Right renal pelvis (tissue), 4 donors: ENCODE measurements around the gene CACNG1. TPM values are rescaled to one million over a fixed set of nuclear protein-coding genes. Genes with fewer than 3 reads are reported as not detected.

Experiments used
- DNase-seq, 4 donors: peaks; one replicate each; pipeline ENCODE4 v3.0.0-alpha.2; 2013; ENCODE audit warnings: low read depth in 4 of 4, low spot score in 3 of 4, missing footprints in 1 of 4
- polyA plus RNA-seq, 4 donors: library from polyadenylated mRNA; unstranded; fragments of 120-200 nt; gene quantifications; one replicate each; pipeline ENCODE4 v1.2.1, GENCODE V29; 2013; ENCODE audit not compliant: insufficient read length in 4 of 4

The CACNG1 gene
- polyA plus RNA-seq, 4 donors = not detected

- no peak for DNase-seq
These were observed 6.3 kb downstream of the CACNG1 start for GRCh38 chr17:67050471-67051154.

GRCh38 chr17:67051155-67051538 lies 6.8 kb downstream of the CACNG1 start:
- no peak for DNase-seq

GRCh38 chr17:67051837-67052236 lies 7.5 kb downstream of the CACNG1 start:
- no peak for DNase-seq

GRCh38 chr17:67052720-67053437 lies 8.5 kb downstream of the CACNG1 start:
- DNase-seq = no peak

- no peak for DNase-seq
These were observed 9.2 kb downstream of the CACNG1 start for GRCh38 chr17:67053438-67054000.

GRCh38 chr17:67054011-67054591 lies 9.7 kb downstream of the CACNG1 start:
- no peak for DNase-seq

GRCh38 chr17:67054608-67055007 lies 10.3 kb downstream of the CACNG1 start:
- no peak for DNase-seq

- DNase-seq = no peak
These were observed 10.7 kb downstream of the CACNG1 start for GRCh38 chr17:67055041-67055443.

- DNase-seq = no peak
These were observed 11.7 kb downstream of the CACNG1 start for GRCh38 chr17:67055811-67056745.

GRCh38 chr17:67056746-67057490 lies 12.6 kb downstream of the CACNG1 start:
- no peak for DNase-seq

- no peak for DNase-seq
These were observed 13.7 kb downstream of the CACNG1 start for GRCh38 chr17:67058036-67058435.

- DNase-seq = no peak
These were observed 15.0 kb downstream of the CACNG1 start for GRCh38 chr17:67059372-67059771.

GRCh38 chr17:67063141-67063540 lies 18.8 kb downstream of the CACNG1 start:
- DNase-seq = peak in 3 of 4 donors; percentile 11 to 25 (median 14)

GRCh38 chr17:67066717-67067116 lies 22.4 kb downstream of the CACNG1 start:
- DNase-seq = no peak

GRCh38 chr17:67067571-67068482 lies 23.5 kb downstream of the CACNG1 start:
- peak in 3 of 4 donors; percentile 5 to 26 (median 5) for DNase-seq

- no peak for DNase-seq
These were observed 24.6 kb downstream of the CACNG1 start for GRCh38 chr17:67068999-67069398.

GRCh38 chr17:67069603-67070136 lies 25.3 kb downstream of the CACNG1 start:
- DNase-seq = no peak

GRCh38 chr17:67071595-67071994 lies 27.2 kb downstream of the CACNG1 start:
- no peak for DNase-seq
